Smooth muscle cell of bladder (primary cell): ENCODE data around the gene SLC22A3. TPM values are rescaled to one million over a fixed set of nuclear protein-coding genes. Genes with fewer than 3 reads are reported as not detected.

ENCODE experiments used
- total RNA-seq: library from RNA; depleted of rRNA; stranded (reverse); fragments of >200 nt; gene quantifications from 2 replicates; pipeline ENCODE4 v1.2.3, GENCODE V29; 2014

The SLC22A3 gene, protein sequence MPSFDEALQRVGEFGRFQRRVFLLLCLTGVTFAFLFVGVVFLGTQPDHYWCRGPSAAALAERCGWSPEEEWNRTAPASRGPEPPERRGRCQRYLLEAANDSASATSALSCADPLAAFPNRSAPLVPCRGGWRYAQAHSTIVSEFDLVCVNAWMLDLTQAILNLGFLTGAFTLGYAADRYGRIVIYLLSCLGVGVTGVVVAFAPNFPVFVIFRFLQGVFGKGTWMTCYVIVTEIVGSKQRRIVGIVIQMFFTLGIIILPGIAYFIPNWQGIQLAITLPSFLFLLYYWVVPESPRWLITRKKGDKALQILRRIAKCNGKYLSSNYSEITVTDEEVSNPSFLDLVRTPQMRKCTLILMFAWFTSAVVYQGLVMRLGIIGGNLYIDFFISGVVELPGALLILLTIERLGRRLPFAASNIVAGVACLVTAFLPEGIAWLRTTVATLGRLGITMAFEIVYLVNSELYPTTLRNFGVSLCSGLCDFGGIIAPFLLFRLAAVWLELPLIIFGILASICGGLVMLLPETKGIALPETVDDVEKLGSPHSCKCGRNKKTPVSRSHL
- 0.43 and 3.0 TPM in 2 replicates for total RNA-seq

DNA sequence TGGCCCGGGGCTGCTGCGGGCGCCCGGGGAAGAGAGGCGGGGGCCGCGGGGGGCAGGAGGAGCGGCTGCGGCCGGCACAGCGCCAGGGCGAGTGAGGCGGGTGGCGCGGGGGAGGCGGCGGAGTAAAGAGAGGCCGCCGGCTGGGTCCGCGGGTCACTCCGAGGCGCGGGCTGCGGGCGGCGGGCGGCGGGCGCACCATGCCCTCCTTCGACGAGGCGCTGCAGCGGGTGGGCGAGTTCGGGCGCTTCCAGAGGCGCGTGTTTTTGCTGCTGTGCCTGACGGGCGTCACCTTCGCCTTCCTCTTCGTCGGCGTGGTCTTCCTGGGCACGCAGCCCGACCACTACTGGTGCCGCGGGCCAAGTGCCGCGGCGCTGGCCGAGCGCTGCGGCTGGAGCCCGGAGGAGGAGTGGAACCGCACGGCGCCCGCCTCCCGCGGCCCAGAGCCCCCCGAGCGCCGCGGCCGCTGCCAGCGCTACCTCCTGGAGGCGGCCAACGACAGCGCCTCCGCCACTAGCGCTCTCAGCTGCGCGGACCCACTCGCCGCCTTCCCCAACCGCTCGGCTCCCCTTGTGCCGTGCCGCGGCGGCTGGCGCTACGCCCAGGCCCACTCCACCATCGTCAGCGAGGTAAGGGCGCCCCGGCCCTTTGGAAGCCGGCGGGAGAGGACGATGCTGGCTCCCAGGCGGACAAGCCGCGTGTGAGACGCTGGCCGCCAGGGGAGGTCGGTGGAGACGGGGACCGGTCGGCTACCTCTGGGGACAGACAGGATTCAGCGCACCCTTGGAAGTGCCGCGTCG is at the start of gene SLC22A3:
TSS of gene SLC22A3 (plus strand) at position 156 of the 797 bp plus-strand sequence. CDS start at position 198, 42 bp downstream.

Other genes with a start within 250 kb of the SLC22A3 start
- 0.28 and 0.92 TPM in 2 replicates for gene SLC22A1, start 226.6 kb upstream of the SLC22A3 start, total RNA-seq
- gene SLC22A2, start 89.6 kb upstream of the SLC22A3 start, total RNA-seq = not detected in 2 replicates